ENCODE measurements around the gene ALKBH6.

ALKBH6 gene

DNA sequence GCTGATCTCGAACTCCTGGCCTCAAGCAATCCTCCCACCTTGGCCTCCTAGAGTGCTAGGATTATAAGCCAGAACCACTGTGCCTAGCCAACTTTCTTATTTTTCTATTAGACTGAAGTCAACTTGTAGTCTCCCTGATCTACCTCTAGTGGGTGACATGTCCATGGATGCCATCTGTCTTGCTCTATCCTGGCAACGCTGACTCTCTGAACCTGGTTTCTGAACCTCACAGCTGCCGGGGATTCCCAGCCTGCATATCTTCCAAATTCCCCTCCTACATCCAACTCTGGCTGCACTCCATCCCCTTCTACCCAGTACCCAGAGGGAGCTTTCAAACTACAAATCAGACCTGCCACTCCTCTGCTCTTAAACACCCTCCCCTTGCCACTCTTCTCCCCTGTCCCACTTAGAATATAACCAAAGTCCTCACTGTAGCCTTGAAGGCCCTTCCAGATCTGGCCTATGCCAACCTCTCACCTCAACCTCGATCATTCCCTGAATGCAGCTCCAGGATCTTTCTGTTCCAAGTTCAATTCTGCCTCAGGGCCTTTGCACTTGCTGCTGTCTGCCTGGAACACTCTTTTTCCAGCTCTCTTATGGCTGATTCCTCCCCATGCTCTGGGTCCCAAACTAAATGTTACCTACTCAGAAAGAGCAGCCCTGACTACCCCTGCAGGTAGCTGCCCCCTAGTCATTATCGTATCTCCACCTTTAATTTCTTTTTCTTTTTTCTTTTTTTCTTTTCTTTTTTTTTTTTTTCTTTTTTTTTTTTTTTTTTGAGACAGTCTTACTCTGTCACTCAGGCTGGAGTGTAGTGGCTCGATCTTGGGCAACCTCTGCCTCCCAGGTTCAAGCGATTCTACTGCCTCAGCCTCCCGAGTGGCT lies 16.5 kb upstream of the ALKBH6 start:
- DNase-seq, result no peak

DNA sequence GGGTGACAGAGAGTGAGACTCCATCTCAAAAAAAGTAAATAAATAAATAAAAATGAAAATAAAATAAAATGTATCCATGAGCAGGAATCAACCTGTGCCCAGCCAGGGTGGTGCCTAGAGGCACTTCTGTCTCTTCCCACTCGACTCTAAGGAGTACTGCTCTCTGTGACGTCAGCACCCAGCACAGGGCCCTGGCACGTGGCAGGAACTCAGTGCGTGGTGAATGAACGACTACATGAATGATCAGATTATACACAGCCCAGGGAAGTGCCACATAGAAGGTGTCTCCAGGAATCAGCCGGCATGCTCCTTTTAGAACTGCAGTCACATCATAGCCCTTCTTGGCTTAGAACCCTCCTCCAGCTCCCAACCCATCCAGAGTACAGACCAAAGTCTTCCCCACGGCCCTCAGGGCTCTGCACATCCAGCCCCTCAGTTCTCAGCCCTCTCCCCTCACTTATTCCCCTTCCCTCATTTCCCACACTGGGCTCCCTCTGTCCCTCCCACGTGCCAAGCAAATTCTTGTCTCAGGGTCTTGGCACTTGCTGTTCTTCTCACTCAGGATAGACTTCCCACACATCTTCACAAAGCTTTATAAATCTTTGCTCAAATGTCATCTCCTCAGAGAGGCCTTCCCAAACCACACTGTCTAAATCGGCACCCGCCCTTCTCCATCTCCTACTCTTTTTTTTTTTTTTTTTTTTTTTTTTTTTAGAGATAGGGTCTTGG lies 14.5 kb upstream of the ALKBH6 start:
- no peak for DNase-seq

DNA sequence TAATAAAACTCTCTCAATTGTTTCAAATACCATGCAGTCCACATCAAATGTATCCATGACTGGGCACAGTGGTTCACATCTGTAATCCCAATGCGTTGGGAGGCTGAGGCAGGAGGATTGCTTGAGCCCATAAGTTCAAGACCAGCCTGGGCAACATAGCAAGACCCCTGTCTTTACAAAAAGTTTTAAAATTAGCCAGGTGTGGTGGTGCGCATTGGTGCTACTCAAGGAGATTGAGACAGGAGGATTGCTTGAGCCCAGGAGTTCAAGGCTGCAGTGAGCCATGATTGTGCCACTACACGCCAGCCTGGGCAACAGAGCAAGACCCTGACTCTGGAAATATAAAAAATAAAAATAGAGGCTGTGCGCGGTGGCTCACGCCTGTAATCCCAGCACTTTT lies 13.7 kb upstream of the ALKBH6 start:
- DNase-seq, result no peak

DNA sequence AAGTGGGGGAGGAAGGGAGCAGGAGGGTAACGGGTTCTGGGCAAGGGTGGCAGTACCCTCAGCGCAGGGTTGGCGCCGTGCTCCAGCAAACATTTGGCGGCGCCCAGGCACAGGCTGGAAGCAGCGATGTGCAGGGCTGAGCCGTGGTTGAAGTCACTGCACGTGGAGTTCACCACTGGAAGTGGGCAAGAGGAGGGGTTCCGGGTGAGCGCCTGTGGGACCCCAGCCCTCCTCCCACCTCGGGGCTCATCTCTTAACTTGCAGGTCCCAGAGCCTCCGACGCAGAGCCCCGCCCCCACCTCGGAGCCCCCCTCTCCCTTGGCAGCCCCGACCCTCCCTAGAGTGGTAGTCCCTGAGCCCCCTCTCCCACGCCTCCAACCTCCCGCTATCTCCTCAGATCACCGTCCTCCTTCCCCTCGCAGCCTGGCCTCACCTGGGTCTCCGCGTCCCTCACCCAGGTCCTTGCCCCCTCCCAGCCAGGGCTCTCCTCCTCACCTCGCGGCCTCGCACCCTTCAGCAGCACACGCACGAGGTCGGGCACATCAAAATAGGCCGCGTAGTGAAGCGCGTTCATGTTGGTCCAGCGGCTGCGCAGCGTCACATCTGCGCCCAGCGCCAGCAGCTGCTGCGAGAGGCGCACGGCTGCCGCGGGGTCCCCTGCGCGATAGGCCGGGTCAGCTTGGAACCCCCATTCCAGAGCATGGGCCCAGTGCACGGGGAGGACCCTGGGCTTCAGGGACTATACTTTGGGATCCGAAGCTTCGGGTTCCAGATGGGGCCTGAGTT lies 12.3 kb upstream of the ALKBH6 start:
- no peak for DNase-seq

DNA sequence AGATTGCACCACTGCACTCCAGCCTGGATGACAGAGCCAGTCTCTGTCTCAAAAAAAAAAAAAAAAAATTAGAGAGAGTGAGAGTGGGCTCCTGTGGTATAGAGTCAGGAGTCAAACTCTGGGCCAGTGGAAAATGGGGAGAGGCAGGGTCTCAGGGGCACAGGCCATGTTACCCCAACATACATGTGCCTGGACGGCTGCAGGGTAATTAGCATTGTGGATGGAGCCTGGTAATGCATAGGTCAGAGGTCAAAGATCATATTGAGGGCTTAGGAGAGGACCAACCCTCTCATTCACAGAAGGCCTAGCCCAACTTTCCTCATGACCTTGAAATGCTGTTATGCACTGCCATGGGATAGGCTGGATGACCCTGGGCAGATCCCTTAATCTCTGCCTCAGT lies 11.5 kb upstream of the ALKBH6 start:
- no peak for DNase-seq

DNA sequence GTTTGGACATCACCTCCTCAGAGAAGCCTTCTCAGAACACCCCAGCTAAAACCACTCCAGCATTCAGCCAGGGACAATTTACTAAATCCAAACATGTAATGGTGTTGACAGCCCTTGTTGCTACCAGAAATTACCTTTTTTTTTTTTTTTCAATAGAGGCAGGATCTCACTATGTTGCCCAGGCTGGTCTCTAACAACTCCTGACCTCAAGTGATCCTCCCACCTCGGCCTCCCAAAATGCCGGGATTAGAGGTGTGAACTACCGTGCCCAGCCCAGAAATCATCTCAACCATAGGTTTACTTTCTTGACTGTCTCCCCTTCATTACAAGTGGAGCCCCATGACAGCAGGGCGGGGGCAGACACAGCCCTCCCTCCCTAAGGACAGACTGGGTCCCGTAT lies 9.4 kb upstream of the ALKBH6 start:
- no peak for DNase-seq

DNA sequence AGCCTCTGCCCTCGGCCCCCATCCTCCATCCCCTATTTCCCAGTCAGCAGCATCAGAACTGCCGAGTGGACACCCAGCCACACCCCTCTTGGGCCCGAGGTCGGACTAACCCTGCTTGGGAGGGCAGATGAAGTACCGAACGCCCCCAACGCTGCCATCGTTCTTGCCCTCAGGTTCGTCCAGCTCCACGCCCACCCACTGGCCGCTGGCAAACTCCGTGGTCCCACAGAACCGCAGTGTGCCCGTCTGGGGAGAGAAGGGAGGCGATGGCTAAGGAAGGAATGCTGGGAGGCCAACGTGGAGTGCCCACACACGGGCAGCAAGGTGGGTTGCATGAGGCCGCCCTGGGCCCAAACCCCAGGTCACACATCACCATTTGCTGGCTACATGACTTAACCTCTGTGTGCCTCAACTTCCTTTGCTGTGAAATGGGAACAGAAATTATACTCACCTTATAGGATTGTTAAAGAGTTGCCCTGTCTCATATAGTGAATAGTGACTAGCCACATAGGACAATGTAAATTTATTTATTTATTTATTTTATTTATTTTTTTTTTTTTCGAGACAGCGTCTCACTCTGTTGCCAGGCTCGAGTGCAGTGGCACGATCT lies 5.2 kb upstream of the ALKBH6 start:
- DNase-seq, result no peak

DNA sequence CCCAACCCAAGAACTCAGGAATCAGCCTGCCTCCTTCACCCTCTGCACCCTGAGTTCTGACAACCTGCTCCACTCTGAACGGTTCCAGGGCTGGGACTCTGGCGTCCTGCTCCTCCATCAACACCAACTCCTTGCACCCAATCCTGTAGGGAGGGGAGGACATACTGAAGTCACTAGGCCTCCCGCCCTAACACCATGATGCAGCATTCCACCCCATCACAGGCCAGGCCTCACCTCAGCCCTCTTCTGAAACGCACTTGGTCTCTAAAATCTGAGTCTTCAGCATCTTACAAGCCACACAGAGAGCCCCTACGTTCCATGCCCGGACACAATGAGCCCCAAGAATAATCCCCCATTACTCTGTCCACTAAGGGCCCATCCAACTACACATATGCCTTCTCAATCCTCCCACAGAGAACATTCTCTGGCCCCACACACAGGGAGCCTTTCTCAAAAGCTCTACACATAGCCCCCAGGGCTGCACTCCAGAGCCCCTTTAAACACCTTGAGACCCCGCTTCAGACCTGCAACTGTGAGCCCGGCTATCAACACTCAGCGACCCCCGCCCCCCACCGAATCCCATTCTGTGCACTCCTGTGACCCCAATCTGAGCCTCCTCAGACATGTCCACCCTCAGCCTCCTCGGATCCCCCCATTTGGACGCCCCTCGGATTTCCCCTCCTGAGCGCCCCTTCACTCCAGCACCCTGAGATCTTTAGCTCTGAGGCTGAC lies 567 bp downstream of the ALKBH6 start:
- no peak for DNase-seq

DNA sequence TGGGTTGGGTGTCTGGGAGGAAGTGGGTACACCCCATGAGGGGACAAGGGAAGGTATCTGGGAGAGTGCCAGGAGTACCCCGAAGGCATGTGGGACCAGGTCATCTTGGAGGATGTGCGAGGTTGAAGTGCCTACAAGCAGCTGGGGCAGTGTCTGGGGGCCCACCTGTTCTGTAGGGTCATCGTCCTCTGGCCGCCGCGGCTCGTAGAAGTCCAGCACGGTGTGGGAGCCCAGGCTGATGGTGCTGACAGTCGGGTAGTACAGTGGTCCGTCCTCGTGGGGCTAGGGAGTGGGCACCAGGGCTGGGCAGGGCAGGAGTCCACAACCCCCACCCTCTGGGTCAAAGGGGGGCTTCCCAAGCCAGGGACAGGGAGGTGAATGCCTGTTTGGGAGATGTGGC lies 3.6 kb downstream of the ALKBH6 start:
- DNase-seq, result no peak

DNA sequence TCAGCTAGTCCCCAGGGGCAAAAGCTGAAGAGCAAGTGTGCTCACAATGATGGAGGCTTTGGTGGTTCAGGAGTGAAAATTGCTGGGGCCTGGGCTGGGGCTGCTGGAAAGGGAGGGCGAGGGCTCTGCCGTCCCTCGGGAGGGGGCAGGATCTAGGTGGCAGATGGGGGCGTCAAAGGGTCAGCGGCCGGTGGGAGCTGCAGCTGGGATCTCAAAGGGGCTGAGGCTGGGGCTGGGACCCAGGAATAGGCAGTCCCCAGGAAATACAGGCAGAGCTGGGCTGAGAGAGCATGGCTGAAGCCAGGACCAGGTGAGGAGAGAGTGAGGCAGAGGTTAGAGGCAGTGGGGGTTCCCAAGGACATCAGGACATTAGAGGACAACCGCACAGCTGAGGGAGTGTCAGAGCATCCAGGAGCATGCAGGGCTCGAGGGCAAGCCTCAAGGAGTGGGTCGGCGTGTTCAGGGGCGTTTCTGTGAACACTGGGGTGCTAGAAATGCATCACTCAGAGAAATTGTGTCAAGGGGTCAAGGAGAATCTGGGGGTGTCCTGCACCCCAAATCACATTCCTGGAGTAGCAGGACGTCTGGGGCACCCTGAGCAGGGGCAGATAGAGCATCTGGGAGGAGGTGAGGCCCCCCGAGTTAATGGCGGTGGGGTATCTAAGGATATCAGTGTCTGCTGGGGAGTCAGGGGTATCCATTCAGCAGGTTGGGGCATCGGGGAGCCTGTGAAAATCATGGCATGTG lies 4.2 kb downstream of the ALKBH6 start:
- DNase-seq, result no peak

DNA sequence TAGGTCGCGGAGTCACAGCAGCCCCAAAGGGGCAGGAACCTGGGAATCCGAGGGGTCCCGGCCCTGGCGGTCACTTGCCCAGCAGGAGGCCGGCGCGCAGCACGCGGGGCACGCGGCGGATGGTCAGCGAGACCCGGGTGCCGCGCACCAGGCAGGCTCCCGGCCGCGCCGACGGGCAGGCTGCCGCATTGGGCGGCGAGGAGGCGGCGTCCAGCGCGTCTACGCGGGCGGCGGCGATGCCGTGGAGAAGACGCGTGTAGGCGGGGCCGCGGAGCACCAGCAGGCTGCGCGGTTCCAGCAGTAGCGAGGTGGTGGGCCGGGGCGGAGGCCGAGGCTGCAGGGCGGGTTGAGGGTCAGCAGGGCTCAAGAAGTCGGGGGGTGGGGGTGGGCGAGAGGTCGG lies 4.8 kb downstream of the ALKBH6 start:
- DNase-seq, result peak; percentile 54

DNA sequence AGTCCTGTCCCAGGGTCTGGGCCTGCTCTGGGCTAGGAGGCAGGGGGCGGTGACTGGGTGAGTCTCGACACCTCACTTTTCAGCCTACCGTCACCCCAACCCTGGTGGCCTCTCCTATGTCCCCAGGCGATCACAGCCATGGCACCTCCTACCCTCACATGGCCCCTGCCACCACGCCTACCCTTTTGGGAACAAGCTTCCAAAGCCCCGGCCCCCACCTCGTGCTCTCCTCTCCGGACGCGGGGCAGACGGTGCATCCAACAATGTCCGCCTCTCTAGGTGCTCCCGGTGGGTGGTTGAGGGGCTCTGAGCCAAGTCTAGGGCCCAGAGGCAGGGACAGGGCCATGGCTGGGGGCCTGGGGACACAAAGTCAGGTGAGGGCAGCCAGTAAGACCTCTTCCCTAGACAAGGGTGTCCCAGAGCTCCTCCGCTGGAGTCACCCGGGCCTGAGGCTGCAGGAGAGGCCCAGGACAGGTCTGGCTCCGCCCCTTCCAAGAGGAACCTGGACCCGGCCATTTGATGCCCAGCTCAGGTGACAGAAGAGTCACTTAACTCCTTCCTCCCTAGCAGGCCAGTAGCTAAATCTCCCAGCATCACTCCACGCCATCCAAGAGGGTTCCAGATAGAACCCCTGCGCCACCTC lies 5.6 kb downstream of the ALKBH6 start, which contains the start of gene SYNE4:
Gene SYNE4, minus strand, starts transcription at position 478 of the 643 bp plus-strand sequence. Its CDS starts 132 bp downstream, at position 346.
- no peak for DNase-seq

DNA sequence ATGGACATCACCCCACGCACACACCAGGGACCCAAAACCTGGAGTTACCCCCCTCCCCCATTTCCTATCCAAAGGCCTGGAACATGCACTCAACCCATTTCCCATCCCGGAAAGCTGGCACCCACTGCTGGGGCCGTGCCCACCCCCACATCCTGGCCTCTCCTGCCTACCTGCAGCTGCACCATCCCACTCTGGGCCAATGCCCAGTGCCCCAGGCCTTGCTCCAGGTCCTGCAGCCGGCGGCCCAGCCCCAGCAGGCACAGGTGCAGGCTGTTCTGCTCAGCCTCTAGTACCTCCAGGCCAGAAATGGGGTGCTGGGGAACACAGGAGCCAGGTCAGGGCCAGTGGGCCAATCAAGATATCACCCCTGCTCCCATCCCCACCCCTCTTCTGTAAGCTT lies 7.1 kb downstream of the ALKBH6 start:
- no peak for DNase-seq

DNA sequence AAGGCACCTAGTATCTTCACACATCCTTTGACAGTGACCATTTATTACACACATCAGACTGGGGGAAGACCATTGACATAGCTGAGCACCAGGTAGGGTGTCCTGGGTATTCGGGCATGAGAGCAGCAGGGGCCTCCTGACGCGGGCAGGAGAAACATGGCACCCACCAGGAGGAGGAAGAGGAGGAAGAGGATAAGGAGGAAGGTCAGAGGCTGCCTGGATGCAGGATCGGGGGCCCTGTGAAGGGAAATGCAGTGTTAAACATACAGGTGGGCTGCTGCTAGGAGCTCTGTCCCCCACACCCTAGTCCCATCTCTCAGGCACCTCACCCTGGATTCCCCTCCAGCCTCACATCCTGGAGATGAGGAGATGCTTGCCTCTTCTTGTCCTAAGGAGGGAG lies 10.7 kb downstream of the ALKBH6 start:
- DNase-seq, result no peak

DNA sequence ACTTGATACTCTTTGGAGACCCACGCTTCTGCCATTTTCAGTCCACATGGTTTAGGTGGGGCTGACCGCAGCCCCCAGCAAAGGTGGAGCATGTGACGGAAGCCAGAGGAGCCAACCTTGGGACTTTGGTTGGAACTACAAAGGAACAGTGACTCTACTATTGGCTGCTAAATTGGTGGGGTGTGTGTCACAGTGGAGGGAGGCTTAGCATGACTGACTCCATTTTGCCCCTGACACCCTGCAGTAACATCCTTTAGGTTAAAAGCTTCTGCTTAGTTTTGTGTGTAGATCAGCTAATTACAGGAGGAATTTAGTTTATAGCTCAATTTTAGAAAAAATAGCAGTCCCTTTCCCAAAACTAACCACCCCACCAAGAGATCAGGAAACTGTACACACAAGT lies 12.4 kb downstream of the ALKBH6 start:
- no peak for DNase-seq

DNA sequence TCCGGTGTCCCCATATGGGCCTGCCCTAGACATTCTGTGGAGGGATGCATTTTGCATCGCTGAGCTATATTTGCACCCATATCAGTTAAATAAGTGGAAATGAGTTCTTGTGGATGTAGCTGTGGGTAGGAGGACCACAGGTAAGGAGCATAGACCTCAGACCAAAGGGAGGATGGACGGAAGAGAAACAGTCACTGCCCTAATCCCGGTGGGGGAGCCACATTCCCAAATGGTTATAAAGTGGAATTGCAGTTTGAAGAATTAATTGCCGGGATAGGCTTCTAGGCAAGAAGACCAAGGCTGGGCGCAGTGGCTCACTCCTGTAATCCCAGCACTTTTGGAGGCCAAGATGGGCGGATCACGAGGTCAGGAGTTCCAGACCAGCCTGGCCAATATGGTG lies 17.2 kb downstream of the ALKBH6 start:
- DNase-seq, result no peak

DNA sequence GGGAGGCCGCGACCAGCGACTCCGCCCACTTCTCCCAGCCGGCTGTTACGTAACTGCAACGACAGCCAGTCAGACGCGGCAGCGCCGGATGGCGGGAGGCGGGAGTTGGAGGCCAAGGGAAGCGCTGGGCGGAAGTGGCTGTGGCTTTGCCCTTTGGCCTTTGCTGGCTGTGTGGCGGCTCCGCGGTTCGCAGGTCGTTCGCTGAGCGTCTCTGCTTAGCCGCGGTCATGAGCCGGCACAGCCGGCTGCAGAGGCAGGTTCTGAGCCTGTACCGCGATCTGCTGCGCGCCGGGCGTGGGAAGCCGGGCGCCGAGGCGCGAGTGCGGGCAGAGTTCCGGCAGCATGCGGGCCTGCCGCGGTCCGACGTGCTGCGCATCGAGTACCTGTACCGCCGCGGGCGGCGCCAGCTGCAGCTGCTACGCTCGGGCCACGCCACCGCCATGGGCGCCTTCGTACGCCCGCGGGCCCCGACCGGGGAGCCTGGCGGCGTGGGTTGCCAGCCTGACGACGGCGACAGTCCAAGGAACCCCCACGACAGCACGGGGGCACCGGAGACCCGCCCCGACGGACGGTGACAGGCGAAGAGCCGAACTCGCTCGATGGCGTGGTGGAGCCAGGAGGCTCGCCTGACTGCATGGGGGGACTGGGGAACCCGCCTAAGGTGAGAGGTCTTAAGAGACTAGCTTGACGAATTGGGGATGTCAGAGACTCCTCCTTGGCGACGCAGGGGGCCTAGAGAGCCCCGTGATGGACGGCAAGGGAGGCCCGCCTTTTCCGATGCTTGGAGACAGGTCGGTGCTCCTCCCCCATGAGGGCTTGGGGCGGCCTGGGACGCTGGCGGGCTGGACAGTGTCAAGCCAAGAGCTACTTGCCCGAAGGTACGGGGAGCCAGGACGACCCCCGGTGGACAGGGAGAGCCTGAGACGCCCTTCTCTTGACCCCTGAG lies 18.7 kb downstream of the ALKBH6 start, which contains the start of gene SDHAF1:
Gene SDHAF1, plus strand, starts transcription at position 141 of the 946 bp plus-strand sequence. Its CDS starts 87 bp downstream, at position 228.
- peak; percentile 96 for DNase-seq

DNA sequence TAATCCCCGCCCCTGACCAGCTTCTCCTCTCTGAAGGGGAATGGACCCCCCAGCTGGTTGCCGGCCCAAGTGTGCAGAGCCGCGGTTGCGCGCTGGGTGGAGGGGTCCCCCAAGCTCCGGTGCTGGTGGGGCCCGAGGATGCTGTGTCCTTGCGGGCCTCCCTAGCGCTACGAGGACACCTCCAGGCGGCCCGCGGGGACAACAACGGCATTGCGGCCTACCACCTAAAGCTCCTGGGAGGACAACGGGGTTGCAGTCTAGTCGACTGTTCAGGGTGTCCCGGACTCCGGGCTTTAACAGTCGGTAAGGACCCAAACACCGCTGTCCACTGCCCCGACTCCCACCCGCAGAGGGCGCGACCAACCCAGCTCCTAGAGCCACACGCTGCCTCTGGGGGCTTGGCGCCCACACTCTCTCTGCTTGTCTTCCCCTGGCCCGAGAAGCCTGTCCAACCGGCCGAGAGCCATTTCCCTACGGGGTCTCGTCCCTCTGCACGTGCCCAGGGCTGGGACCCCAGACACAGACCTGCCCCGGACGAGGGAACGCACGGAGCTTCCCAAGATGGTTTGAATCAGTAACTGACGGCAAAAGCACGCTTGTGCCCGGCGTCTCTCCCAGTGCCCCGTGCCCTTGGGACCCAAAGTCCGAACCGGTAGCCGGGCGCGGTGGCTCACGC lies 20.0 kb downstream of the ALKBH6 start:
- no peak for DNase-seq

Measured in midbrain (tissue), 1 donor.